Measurements from ENCODE around the gene IP6K3.

The IP6K3 gene

DNA sequence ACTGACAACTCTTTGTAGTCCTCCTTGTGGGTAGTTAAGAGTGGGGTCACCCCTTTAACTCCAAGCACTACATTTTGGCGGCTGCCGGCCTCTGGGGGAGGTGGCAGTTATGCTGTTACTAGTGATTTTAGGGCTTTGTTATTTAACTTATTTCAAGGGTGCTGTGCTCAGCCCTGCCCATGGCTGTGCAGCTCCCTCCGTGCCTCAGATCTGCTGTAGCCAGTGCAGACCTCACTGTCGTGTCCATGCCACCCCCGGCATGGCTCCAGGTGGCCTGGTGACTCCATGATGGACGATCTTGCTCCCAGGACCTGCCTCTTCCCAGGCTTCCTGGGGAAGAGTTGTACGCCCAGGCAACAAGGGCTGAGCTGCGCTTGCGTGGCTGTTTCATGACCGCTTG is 50.6 kb downstream of the IP6K3 start:
- DNase-seq (ENCODE audit: low read depth): no peak
- no peak overlapping the region for H3K4me3 ChIP-seq (ENCODE audit: low read depth, low read length)
- TF ChIP-seq POLR2A (IDR thresholded peaks at IDR 0.05; ENCODE audit: extremely low read depth, insufficient read length): no peak
- TF ChIP-seq, protein P1, sequence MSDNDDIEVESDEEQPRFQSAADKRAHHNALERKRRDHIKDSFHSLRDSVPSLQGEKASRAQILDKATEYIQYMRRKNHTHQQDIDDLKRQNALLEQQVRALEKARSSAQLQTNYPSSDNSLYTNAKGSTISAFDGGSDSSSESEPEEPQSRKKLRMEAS (IDR thresholded peaks at IDR 0.05; ENCODE audit: low read depth, low read length): no peak
- TF ChIP-seq, protein P2, sequence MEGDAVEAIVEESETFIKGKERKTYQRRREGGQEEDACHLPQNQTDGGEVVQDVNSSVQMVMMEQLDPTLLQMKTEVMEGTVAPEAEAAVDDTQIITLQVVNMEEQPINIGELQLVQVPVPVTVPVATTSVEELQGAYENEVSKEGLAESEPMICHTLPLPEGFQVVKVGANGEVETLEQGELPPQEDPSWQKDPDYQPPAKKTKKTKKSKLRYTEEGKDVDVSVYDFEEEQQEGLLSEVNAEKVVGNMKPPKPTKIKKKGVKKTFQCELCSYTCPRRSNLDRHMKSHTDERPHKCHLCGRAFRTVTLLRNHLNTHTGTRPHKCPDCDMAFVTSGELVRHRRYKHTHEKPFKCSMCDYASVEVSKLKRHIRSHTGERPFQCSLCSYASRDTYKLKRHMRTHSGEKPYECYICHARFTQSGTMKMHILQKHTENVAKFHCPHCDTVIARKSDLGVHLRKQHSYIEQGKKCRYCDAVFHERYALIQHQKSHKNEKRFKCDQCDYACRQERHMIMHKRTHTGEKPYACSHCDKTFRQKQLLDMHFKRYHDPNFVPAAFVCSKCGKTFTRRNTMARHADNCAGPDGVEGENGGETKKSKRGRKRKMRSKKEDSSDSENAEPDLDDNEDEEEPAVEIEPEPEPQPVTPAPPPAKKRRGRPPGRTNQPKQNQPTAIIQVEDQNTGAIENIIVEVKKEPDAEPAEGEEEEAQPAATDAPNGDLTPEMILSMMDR (IDR thresholded peaks at IDR 0.05; ENCODE audit: low read depth, low read length): no peak
- no peak for TF ChIP-seq MYC (IDR thresholded peaks at IDR 0.05; ENCODE audit: low read depth, low read length)

DNA sequence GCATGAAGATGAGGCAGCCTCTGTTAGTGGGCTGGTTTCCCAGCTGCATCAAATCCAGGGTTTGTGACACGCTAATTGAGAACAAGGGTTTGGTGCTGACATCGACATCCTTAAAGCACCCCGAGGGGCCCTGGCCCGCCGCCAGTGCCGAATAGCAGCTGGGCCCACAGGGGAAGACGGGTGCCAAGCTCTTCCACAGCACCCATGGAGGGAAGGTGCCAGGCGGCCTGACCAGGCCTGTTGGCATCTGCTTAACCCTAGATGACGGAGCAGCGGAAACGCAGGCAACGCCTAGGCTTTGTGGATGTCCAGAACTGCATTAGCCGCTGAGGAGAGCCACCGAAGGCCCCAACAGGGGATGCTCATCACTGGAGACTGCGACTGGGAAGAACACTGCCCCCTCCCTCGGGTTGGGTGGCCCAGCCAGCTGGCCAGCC is 51.2 kb downstream of the IP6K3 start:
- DNase-seq (ENCODE audit: low read depth): no peak
- TF ChIP-seq MYC (IDR thresholded peaks at IDR 0.05; ENCODE audit: low read depth, low read length) (no peak), POLR2A (IDR thresholded peaks at IDR 0.05; ENCODE audit: extremely low read depth, insufficient read length) (no peak)
- TF ChIP-seq, protein P2 (IDR thresholded peaks at IDR 0.05; ENCODE audit: low read depth, low read length): no peak
- TF ChIP-seq, protein P1 (IDR thresholded peaks at IDR 0.05; ENCODE audit: low read depth, low read length): no peak
- H3K4me3 ChIP-seq (ENCODE audit: low read depth, low read length): no peak overlapping the region

DNA sequence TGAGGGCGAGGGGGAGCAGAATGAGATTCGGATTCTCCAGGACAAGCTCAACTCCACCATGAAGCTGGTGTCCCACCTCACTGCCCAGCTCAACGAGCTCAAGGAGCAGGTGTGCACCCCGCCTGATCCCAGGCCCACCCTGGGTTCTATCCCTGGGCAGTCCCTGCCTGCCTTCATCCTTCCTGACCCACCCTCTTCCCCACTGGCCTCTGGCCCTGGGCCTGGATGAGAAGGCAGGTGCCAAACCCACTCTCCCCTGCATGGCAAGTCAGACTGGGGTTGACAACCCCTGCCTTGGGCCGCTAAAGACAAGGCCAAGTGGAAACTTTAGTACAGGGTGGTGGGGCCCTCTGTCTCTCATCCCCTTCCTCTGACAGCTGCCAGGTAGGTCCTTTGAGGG is 51.7 kb downstream of the IP6K3 start:
- H3K4me3 ChIP-seq (ENCODE audit: low read depth, low read length): no peak overlapping the region
- no peak for DNase-seq (ENCODE audit: low read depth)
- TF ChIP-seq MYC (IDR thresholded peaks at IDR 0.05; ENCODE audit: low read depth, low read length): no peak
- TF ChIP-seq, protein P2 (IDR thresholded peaks at IDR 0.05; ENCODE audit: low read depth, low read length): no peak
- TF ChIP-seq POLR2A (IDR thresholded peaks at IDR 0.05; ENCODE audit: extremely low read depth, insufficient read length): no peak
- TF ChIP-seq, protein P1 (IDR thresholded peaks at IDR 0.05; ENCODE audit: low read depth, low read length): no peak

DNA sequence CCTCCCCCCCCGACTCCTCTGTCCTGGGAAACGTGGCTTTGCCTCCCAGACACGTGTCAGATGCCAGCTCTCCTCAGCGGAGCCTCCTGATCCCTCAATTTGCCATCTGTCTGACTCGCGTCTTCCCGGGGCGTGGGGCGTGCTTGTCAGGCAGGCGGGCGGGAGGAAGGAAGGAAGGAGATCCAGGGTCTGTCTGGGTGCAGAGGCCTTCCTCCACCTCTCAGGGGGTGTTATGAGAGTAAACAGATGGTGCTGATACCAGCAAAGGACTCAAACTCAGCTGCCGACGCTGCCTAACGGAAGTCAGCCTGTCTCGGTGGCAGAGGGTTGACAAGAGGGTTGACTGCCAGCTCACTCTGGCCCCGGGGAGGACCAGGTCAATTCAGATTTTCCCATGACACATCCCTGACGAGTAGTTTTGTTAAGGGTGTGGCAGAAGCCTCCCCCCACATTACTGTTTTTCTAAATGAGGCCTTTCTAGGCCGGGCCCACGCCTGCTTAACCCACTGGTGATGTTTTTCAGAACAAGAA is 52.2 kb downstream of the IP6K3 start:
- DNase-seq (ENCODE audit: low read depth): no peak
- TF ChIP-seq POLR2A (IDR thresholded peaks at IDR 0.05; ENCODE audit: extremely low read depth, insufficient read length): no peak
- no peak for TF ChIP-seq MYC (IDR thresholded peaks at IDR 0.05; ENCODE audit: low read depth, low read length)
- TF ChIP-seq, protein P2 (IDR thresholded peaks at IDR 0.05; ENCODE audit: low read depth, low read length): no peak
- TF ChIP-seq, protein P1 (IDR thresholded peaks at IDR 0.05; ENCODE audit: low read depth, low read length): no peak
- H3K4me3 ChIP-seq (ENCODE audit: low read depth, low read length): no peak overlapping the region

DNA sequence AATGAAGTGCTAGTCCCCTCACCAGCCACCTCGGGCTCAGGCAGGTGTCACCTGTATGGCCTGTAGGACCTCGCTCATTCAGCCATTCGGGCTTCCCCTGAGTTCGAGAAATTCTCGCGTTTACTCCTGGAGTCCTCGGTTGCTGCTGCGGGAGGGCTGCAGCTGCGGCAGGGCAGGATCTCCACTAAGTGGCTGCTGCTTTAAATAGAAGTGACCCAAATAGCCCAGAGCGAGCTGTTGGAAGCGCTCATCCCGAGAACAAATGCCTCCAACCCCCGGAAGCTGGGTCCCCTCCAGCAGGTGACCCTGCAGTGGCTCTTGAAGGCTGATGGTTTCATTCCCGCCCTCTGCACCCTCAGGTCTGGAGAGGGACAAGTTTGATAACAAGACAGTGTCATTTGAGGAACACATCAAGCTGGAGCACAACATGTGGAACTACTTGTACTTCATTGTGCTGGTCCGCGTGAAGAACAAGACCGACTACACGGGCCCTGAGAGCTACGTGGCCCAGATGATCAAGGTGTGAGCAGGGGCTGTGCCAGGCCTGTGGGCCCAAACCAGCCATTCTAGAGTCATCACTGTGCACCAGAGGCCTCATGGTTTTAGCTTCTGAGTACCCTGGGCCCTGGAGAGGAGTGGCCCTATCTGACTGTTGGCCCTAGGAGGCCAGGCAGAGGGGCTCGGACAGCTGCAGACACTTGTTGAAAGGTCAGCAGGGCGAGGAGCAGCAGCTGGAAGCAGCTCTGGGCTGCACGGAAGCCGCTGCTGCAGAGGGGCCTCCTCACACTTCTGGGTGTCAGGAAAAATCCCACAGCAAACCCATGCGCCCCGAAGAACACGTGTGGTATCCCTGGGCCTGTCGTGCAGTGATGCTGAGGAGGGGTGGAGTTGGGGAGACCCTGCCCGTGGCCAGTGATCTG is 53.3 kb downstream of the IP6K3 start:
- TF ChIP-seq, protein P1 (IDR thresholded peaks at IDR 0.05; ENCODE audit: low read depth, low read length): no peak
- TF ChIP-seq, protein P2 (IDR thresholded peaks at IDR 0.05; ENCODE audit: low read depth, low read length): no peak
- TF ChIP-seq POLR2A (IDR thresholded peaks at IDR 0.05; ENCODE audit: extremely low read depth, insufficient read length): no peak
- no peak for DNase-seq (ENCODE audit: low read depth)

More for the DNA sequence above, 53.3 kb downstream of the IP6K3 start:
- no peak overlapping the region for H3K4me3 ChIP-seq (ENCODE audit: low read depth, low read length)
